HepG2 (cell line): Measurements from ENCODE around the gene ADCY9. TPM values are rescaled to one million over a fixed set of nuclear protein-coding genes. Genes with fewer than 3 reads are reported as not detected.

Source experiments
- CHCHD3 ChIP-seq: sonication (generic); formaldehyde crosslinking; IDR thresholded peaks from 2 replicates; pipeline ENCODE4 v1.8.0; 2022; ENCODE audit warnings: mild to moderate bottlenecking, missing genetic modification reagents, moderate library complexity
- HNRNPL ChIP-seq: fragments of 200-400 bp; formaldehyde crosslinking; IDR thresholded peaks from 2 replicates; pipeline ENCODE4 v1.6.1; 2017; ENCODE audit warnings: mild to moderate bottlenecking, low read depth, low read length
- KAT8 ChIP-seq: IDR thresholded peaks from 2 replicates; pipeline ENCODE4 v1.6.1; 2016; ENCODE audit warnings: missing genetic modification reagents, missing compliant biosample characterization
- LRRFIP1 ChIP-seq: sonication (generic); formaldehyde crosslinking; conservative IDR thresholded peaks from 2 replicates; pipeline ENCODE4 v1.4.0; 2020; ENCODE audit warnings: missing genetic modification reagents
- NCOA2 ChIP-seq: sonication (generic); formaldehyde crosslinking; IDR thresholded peaks from 2 replicates; pipeline ENCODE4 v1.8.0; 2022; ENCODE audit warnings: inconsistent platforms
- NFIC ChIP-seq: IDR thresholded peaks from 2 replicates; pipeline ENCODE4 v1.6.1; 2012; ENCODE audit warnings: mild to moderate bottlenecking, low read length, inconsistent platforms
- NPAS2 ChIP-seq: sonication (generic); formaldehyde crosslinking; IDR thresholded peaks from 2 replicates; pipeline ENCODE4 v1.8.0; 2022; ENCODE audit warnings: mild to moderate bottlenecking, missing genetic modification reagents, borderline replicate concordance
- NR3C1 ChIP-seq: sonication (generic); formaldehyde crosslinking; IDR thresholded peaks from 2 replicates; pipeline ENCODE4 v1.4.0; 2020; ENCODE audit warnings: missing genetic modification reagents
- RBFOX2 ChIP-seq: fragments of 200-400 bp; formaldehyde crosslinking; IDR thresholded peaks from 2 replicates; pipeline ENCODE4 v1.6.1; 2017; ENCODE audit warnings: low read depth, mild to moderate bottlenecking, low read length
- SIN3A ChIP-seq: IDR thresholded peaks from 2 replicates; pipeline ENCODE4 v1.6.1; 2011; ENCODE audit warnings: low read depth, mild to moderate bottlenecking, control low read depth, low read length, borderline replicate concordance
- SMAD1 ChIP-seq: sonication (generic); formaldehyde crosslinking; IDR thresholded peaks from 2 replicates; pipeline ENCODE4 v1.4.0; 2020; ENCODE audit warnings: missing genetic modification reagents, low read depth, mild to moderate bottlenecking, borderline replicate concordance
- SMC3 ChIP-seq: IDR thresholded peaks from 2 replicates; pipeline ENCODE4 v1.6.1; 2011; ENCODE audit warnings: low read length, improper control_type of control experiment
- SRF ChIP-seq: IDR thresholded peaks from 2 replicates; pipeline ENCODE4 v1.6.1; 2011; ENCODE audit warnings: mild to moderate bottlenecking, low read depth, low read length, moderate library complexity
- STAT5B ChIP-seq: sonication (generic); formaldehyde crosslinking; IDR thresholded peaks from 2 replicates; pipeline ENCODE4 v1.4.0; 2020; ENCODE audit warnings: missing genetic modification reagents
- THRA ChIP-seq: sonication (generic); formaldehyde crosslinking; IDR thresholded peaks from 2 replicates; pipeline ENCODE4 v1.4.0; 2020; ENCODE audit warnings: missing genetic modification reagents, borderline replicate concordance
- ZBTB1 ChIP-seq: sonication (generic); formaldehyde crosslinking; IDR thresholded peaks from 2 replicates; pipeline ENCODE4 v1.4.0; 2020; ENCODE audit warnings: missing genetic modification reagents, borderline replicate concordance
- ZFP36L2 ChIP-seq: sonication (generic); formaldehyde crosslinking; IDR thresholded peaks from 2 replicates; pipeline ENCODE4 v1.4.0; 2020; ENCODE audit warnings: missing genetic modification reagents
- ZMYM2 ChIP-seq: sonication (generic); formaldehyde crosslinking; IDR thresholded peaks from 2 replicates; pipeline ENCODE4 v1.8.0; 2022; ENCODE audit warnings: mild to moderate bottlenecking, missing genetic modification reagents
- ZNF275 ChIP-seq: sonication (generic); formaldehyde crosslinking; IDR thresholded peaks from 2 replicates; pipeline ENCODE4 v1.8.0; 2022; ENCODE audit warnings: missing genetic modification reagents, mild to moderate bottlenecking, inconsistent platforms, borderline replicate concordance
- ZNF296 ChIP-seq: sonication (generic); formaldehyde crosslinking; conservative IDR thresholded peaks from 2 replicates; pipeline ENCODE4 v1.5.0; 2020; ENCODE audit warnings: mild to moderate bottlenecking, missing genetic modification reagents
- ZNF468 ChIP-seq: sonication (generic); formaldehyde crosslinking; IDR thresholded peaks from 2 replicates; pipeline ENCODE4 v1.8.0; 2022; ENCODE audit warnings: mild to moderate bottlenecking, moderate library complexity, missing genetic modification reagents
- ZNF484 ChIP-seq: sonication (generic); formaldehyde crosslinking; IDR thresholded peaks from 2 replicates; pipeline ENCODE4 v1.5.1; 2020; ENCODE audit warnings: mild to moderate bottlenecking, low read depth, missing genetic modification reagents, borderline replicate concordance
- ZNF782 ChIP-seq: sonication (generic); formaldehyde crosslinking; IDR thresholded peaks from 2 replicates; pipeline ENCODE4 v1.4.0; 2020; ENCODE audit warnings: missing genetic modification reagents, mild to moderate bottlenecking, borderline replicate concordance
- ZSCAN12 ChIP-seq: sonication (generic); formaldehyde crosslinking; IDR thresholded peaks from 2 replicates; pipeline ENCODE4 v1.9.0; 2021; ENCODE audit warnings: mild to moderate bottlenecking, missing genetic modification reagents
- ZSCAN30 ChIP-seq: sonication (generic); formaldehyde crosslinking; IDR thresholded peaks from 2 replicates; pipeline ENCODE4 v1.5.0; 2020; ENCODE audit warnings: mild to moderate bottlenecking, missing genetic modification reagents
- polyA plus RNA-seq, 8 experiments: library from polyadenylated mRNA; depleted of rRNA in 3 of 8; stranded (reverse) in 7 of 8; unstranded in 1 of 8; fragments of >200 nt; fragmentation: Illumina TruSeq in 4 of 8; extraction: Trizol in 4 of 8; gene quantifications; 2 replicates each; pipeline versions ENCODE4 v1.2.1 to v1.2.3, GENCODE V29; 2011 to 2016; ENCODE audit warnings: low read depth in 4 of 8, missing spikeins in 1 of 8, mixed read lengths in 1 of 8; ENCODE audit not compliant: insufficient read depth in 1 of 8
- total RNA-seq, 5 experiments: library from RNA; depleted of rRNA; stranded (reverse); fragments of >200 nt; fragmentation: Illumina TruSeq; extraction: Trizol; gene quantifications; 2 replicates each; pipeline ENCODE4 v1.2.3, GENCODE V29; 2016; ENCODE audit warnings: low read depth in 1 of 5
- TF ChIP-seq, protein P1 (sequence below): sonication (generic); formaldehyde crosslinking; IDR thresholded peaks from 2 replicates; pipeline ENCODE4 v1.4.0; 2020; ENCODE audit warnings: missing genetic modification reagents

ADCY9 gene
- total and polyA plus RNA-seq, 2 of the 13 experiments (the other 11 are each of a cell fraction or from before 2014, with no cell fraction given): 11.2 to 13.9 TPM

DNA sequence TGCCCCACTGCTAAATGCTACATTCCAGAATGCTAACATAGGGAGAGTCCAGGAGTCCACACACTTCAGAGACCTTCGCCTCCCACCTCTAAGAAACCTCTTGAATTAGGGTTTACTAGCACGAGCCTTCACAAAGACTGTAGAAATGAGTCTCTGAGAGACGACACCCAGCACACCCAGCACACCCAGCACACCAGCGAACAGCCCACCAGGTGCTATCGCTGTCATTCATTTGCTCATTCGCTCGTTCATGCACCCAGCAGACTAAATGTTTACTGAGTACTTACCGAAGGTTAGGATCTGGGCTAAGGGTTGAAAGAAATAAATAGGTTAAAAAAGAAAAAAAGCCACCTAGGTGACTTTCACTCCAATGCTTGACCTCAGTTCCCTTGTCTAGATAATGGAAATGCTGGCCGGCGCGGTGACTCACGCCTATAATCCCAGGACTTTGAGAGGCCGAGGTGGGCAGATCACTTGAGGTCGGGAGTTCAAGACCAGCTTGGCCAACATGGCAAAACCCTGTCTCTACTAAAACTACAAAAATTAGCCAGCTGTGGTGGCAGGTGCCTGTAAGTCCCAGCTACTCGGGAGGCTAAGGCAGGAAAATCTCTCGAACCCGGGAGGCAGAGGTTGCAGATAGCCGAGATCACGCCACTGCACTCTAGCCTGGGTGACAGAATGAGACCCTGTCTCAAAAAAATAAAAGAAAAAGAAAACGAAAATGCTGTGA, 100.8 kb downstream of the ADCY9 start (continued):
- no peak for TF ChIP-seq ZFP36L2 (CRISPR knock-in tag)
- TF ChIP-seq NFIC: 0 out of 2 replicates have a peak, but pooled peaks have one; percentile 38
- no peak for TF ChIP-seq RBFOX2
- no peak for TF ChIP-seq ZBTB1 (CRISPR knock-in tag)
- TF ChIP-seq ZNF484 (CRISPR knock-in tag): no peak
- no peak for TF ChIP-seq SMC3
- no peak for TF ChIP-seq ZNF275 (CRISPR knock-in tag)
- TF ChIP-seq ZNF468 (CRISPR knock-in tag): no peak
- no peak for TF ChIP-seq STAT5B (CRISPR knock-in tag)
- TF ChIP-seq NR3C1: no peak
- TF ChIP-seq ZSCAN30 (CRISPR knock-in tag): no peak
- no peak for TF ChIP-seq NPAS2 (CRISPR knock-in tag)
- no peak for TF ChIP-seq LRRFIP1 (CRISPR knock-in tag)
- no peak for TF ChIP-seq CHCHD3 (CRISPR knock-in tag)
- TF ChIP-seq, protein P1, sequence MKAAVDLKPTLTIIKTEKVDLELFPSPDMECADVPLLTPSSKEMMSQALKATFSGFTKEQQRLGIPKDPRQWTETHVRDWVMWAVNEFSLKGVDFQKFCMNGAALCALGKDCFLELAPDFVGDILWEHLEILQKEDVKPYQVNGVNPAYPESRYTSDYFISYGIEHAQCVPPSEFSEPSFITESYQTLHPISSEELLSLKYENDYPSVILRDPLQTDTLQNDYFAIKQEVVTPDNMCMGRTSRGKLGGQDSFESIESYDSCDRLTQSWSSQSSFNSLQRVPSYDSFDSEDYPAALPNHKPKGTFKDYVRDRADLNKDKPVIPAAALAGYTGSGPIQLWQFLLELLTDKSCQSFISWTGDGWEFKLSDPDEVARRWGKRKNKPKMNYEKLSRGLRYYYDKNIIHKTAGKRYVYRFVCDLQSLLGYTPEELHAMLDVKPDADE (CRISPR knock-in tag): no peak
- no peak for TF ChIP-seq ZNF782
- peak; percentile 46; the same call in 1 of the 2 replicates for TF ChIP-seq ZMYM2
- peak; percentile 29; the same call in 1 of the 2 replicates for TF ChIP-seq NCOA2
- no peak for TF ChIP-seq ZSCAN12 (CRISPR knock-in tag)
- no peak for TF ChIP-seq SMAD1 (CRISPR knock-in tag)
- no peak for TF ChIP-seq SRF
- TF ChIP-seq HNRNPL: no peak
- TF ChIP-seq SIN3A: no peak
- TF ChIP-seq ZNF296: no peak
- peak; percentile 44; the same call in 1 of the 2 replicates for TF ChIP-seq KAT8 (CRISPR knock-in tag)
- TF ChIP-seq THRA: peak; percentile 53; the same call in 1 of the 2 replicates
